BLaER1 (cell line): ENCODE measurements around the gene TRIM10.
"Not testable (repeated sequence)": the region's sequence is repeated elsewhere in the genome, so short reads cannot be mapped to it uniquely, and the experiment has no call there.

Experiments used
- H3K27ac ChIP-seq: shearing (Covaris generic); formaldehyde crosslinking; 2 replicates; pipeline ENCODE4 v1.8.1; 2022
- H3K27me3 ChIP-seq: shearing (Covaris generic); formaldehyde crosslinking; 2 replicates; pipeline ENCODE4 v1.8.1; 2022
- H3K36me3 ChIP-seq: shearing (Covaris generic); formaldehyde crosslinking; 2 replicates; pipeline ENCODE4 v1.8.1; 2022
- H3K4me1 ChIP-seq: shearing (Covaris generic); formaldehyde crosslinking; 2 replicates; pipeline ENCODE4 v1.8.1; 2022
- H3K4me2 ChIP-seq: shearing (Covaris generic); formaldehyde crosslinking; 2 replicates; pipeline ENCODE4 v1.8.1; 2022
- H3K4me3 ChIP-seq: shearing (Covaris generic); formaldehyde crosslinking; 2 replicates; pipeline ENCODE4 v1.8.1; 2022
- H3K9ac ChIP-seq: shearing (Covaris generic); formaldehyde crosslinking; 2 replicates; pipeline ENCODE4 v1.8.1; 2022
- H3K9me3 ChIP-seq: shearing (Covaris generic); formaldehyde crosslinking; 2 replicates; pipeline ENCODE4 v1.8.1; 2022
- H4K20me1 ChIP-seq: shearing (Covaris generic); formaldehyde crosslinking; 2 replicates; pipeline ENCODE4 v1.8.1; 2022
- Cebpa-rat ChIP-seq: shearing (Covaris generic); IDR thresholded peaks from 2 replicates; pipeline ENCODE4 v1.8.1; 2022

TRIM10 gene

DNA sequence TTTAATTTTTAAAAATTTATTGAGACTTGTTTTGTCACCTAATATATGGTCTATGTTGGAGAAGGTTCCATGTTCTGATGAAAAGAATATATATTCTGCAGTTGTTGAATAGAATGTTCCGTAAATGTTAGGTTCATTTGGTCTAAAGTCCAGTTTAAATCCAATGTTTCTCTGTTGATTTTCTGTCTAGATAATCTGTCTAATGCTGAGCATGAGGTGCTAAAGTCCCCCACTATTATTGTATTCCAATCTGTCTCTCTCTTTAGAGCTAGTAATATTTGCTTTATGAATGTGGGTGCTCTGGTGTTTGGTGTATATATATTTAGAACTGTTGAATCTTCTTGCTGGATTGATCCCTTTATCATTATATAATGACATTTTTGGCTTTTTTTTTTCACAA, 17.8 kb upstream of the TRIM10 start:
- Histone ChIP-seq H3K27me3 (no peaks in the 10 kb centered on the region), H3K9ac (no peak overlapping the region), H3K4me2 (no peak overlapping the region), H3K36me3 (peaks cover 13% of the 10 kb centered on the region; the same call in 1 of the 2 replicates), H3K27ac (no peak overlapping the region), H3K4me3 (no peak overlapping the region), H3K4me1 (no peaks in the 10 kb centered on the region), H4K20me1 (no peaks in the 10 kb centered on the region), H3K9me3 (peaks cover 28% of the 10 kb centered on the region)
- TF ChIP-seq Cebpa-rat: no peak

DNA sequence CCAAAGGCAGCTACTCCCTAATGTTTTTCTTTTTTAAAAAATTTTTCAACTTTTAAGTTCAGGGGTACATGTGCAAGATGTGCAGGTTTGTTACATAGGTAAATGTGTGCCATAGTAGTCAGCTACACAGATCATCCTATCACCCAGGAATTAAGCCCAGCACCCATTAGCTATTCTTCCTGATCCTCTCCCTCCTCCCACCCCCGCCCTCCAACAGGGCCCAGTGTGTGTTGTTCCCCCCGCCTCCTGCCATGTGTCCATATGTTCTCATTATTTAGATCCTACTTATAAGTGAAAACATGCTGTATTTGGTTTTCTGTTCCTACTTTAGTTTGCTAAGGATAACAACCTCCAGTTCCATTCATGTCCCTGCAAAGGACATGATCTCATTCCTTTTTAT, 14.8 kb upstream of the TRIM10 start:
- Histone ChIP-seq H3K27ac (no peak overlapping the region), H3K36me3 (no peaks in the 10 kb centered on the region), H3K4me2 (no peak overlapping the region), H3K9ac (no peak overlapping the region), H4K20me1 (no peaks in the 10 kb centered on the region), H3K9me3 (peaks cover 15% of the 10 kb centered on the region), H3K4me3 (no peak overlapping the region), H3K4me1 (no peaks in the 10 kb centered on the region), H3K27me3 (peaks cover 19% of the 10 kb centered on the region)
- no peak for TF ChIP-seq Cebpa-rat

DNA sequence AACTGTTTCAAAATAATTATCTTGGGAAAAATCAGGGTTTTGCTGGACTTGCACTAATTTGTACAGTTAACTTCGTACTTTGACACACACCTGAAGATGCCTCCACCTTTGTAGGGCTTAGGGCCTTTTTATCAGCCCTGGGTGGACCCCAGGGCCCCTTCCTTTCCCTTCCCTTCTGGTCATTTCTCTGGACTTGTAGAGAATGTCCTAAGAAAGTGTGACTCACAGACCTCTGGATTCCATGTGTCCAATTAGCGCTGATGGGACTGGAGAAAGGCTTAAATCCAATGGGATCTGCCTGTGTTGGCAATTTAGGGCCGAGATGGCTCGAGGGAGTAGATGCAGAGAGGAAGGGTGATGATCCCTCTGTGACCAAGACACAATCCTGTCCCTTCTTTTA, 11.7 kb upstream of the TRIM10 start:
- peaks cover 19% of the 10 kb centered on the region for H3K27me3 ChIP-seq
- H3K4me3 ChIP-seq: no peak overlapping the region
- H3K4me1 ChIP-seq: no peaks in the 10 kb centered on the region
- no peaks in the 10 kb centered on the region for H3K36me3 ChIP-seq
- H3K9ac ChIP-seq: no peak overlapping the region
- no peak overlapping the region for H3K4me2 ChIP-seq
- no peak overlapping the region for H3K27ac ChIP-seq
- no peak for TF ChIP-seq Cebpa-rat
- no peaks in the 10 kb centered on the region for H3K9me3 ChIP-seq
- no peaks in the 10 kb centered on the region for H4K20me1 ChIP-seq

DNA sequence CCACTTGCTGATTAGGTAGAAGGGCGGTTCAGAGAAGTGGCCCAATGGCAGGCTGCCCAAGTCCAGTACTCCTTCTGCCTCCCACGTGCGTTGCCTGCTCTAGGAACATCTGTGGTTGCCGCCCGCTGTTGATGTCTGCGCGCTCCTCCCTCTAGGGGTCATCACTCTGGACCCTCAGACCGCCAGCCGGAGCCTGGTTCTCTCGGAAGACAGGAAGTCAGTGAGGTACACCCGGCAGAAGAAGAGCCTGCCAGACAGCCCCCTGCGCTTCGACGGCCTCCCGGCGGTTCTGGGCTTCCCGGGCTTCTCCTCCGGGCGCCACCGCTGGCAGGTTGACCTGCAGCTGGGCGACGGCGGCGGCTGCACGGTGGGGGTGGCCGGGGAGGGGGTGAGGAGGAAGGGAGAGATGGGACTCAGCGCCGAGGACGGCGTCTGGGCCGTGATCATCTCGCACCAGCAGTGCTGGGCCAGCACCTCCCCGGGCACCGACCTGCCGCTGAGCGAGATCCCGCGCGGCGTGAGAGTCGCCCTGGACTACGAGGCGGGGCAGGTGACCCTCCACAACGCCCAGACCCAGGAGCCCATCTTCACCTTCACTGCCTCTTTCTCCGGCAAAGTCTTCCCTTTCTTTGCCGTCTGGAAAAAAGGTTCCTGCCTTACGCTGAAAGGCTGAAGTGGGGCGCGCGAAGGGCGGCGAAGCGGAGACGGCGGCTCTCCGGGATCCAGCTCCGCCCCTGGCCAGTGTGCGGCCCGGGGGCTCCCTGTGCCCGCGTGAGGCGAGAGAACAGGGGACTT, 10.9 kb upstream of the TRIM10 start:
- Histone ChIP-seq H3K4me2 (peak overlapping the region; percentile 52), H3K9ac (no peak overlapping the region), H3K27ac (no peak overlapping the region), H3K4me1 (no peaks in the 10 kb centered on the region), H3K36me3 (no peaks in the 10 kb centered on the region), H4K20me1 (no peaks in the 10 kb centered on the region), H3K27me3 (peaks cover 19% of the 10 kb centered on the region), H3K4me3 (no peak overlapping the region), H3K9me3 (no peaks in the 10 kb centered on the region)
- no peak for TF ChIP-seq Cebpa-rat

DNA sequence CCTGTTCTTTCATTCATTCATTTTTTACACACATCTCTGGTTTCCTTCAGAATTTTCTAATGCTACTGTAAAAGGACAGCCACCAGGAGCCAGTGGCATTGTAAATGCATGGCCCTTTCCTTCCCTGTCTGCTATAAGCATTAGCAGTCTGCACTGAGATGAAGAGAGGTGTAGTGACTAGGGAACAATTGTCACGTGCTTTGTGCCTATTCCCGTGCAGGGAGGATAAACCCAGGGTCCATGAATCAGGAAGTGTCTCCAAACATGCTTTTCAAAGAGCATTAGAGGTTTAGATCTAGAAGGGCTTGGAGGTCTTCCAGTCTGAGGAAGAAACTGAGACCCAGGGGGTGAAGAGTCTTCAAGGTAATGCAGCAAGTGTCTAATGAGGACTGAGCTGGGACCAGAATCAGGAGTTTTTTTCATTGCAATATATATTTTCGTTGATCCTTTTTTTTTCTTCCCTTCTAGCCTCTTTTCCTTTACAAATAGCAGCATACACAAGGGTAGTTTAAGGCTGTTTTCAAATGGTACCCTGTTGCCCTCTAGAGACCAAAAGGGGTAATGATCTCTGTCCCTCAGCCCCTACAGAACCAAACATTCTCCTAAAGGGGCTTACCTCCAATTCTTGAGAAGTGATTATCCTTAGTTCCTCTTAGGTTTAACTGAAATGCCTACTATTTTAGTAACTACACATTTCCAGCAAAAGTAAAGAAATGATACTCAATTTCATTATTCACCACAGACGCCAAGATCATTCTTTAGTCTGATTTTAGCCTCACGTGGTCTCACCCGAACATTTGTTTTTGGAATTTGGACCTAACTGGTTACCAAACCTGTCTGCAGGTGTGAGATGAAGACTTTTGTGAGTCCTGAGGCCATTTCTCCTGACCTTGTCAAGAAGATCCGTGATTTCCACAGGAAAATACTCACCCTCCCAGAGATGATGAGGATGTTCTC, 8.9 kb upstream of the TRIM10 start:
- H4K20me1 ChIP-seq: no peaks in the 10 kb centered on the region
- H3K27ac ChIP-seq: no peak overlapping the region
- no peak overlapping the region for H3K4me2 ChIP-seq
- no peaks in the 10 kb centered on the region for H3K4me1 ChIP-seq
- H3K36me3 ChIP-seq: no peaks in the 10 kb centered on the region
- H3K4me3 ChIP-seq: no peak overlapping the region
- no peak for TF ChIP-seq Cebpa-rat
- peaks cover 19% of the 10 kb centered on the region for H3K27me3 ChIP-seq
- no peak overlapping the region for H3K9ac ChIP-seq
- H3K9me3 ChIP-seq: no peaks in the 10 kb centered on the region

DNA sequence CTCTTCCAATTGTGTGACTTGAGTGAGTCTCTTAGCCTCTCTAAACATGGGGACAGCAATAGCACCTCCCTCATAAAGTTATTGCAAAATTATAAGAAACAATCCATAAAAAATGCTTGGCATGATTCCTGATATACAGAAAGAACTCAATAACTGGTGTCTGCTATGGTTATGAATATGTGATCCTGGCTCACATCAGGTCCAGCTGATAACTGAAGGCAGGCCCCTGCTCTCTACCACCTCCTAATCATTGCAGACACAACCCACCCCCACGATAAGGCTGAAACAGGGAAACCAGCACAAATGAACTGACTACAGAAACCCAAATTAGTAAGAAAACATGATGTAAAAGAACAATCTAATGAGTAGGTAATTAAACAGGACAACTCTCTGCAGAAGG, 7.7 kb upstream of the TRIM10 start:
- Histone ChIP-seq H3K9ac (no peak overlapping the region), H3K27me3 (peaks cover 19% of the 10 kb centered on the region), H3K4me1 (no peaks in the 10 kb centered on the region; the same call in 1 of the 2 replicates), H3K36me3 (no peaks in the 10 kb centered on the region), H3K9me3 (no peaks in the 10 kb centered on the region), H3K27ac (no peak overlapping the region), H4K20me1 (no peaks in the 10 kb centered on the region), H3K4me3 (no peak overlapping the region), H3K4me2 (no peak overlapping the region)
- no peak for TF ChIP-seq Cebpa-rat

DNA sequence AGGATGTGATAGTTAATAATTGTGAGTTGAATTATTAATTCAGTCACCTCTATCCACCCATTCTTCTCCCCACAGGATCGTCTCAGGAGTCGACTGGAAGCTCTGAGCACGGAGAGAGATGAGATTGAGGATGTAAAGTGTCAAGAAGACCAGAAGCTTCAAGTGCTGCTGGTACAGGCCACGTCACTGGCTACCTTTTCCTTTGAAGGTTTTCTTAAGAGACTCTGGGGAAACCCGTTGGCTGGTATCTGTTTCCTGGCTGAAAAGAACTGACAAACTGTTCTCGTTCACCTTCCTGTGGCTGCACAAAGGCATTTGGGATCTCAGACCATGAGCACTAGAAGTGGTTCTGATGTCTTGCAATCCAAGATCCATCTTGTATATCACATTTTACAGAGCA, 6.1 kb upstream of the TRIM10 start:
- Histone ChIP-seq H4K20me1 (no peaks in the 10 kb centered on the region), H3K9me3 (no peaks in the 10 kb centered on the region), H3K27ac (no peak overlapping the region), H3K27me3 (peaks cover 10% of the 10 kb centered on the region), H3K36me3 (no peaks in the 10 kb centered on the region), H3K4me3 (no peak overlapping the region), H3K4me1 (peaks cover 8% of the 10 kb centered on the region), H3K4me2 (no peak overlapping the region), H3K9ac (no peak overlapping the region)
- no peak for TF ChIP-seq Cebpa-rat

DNA sequence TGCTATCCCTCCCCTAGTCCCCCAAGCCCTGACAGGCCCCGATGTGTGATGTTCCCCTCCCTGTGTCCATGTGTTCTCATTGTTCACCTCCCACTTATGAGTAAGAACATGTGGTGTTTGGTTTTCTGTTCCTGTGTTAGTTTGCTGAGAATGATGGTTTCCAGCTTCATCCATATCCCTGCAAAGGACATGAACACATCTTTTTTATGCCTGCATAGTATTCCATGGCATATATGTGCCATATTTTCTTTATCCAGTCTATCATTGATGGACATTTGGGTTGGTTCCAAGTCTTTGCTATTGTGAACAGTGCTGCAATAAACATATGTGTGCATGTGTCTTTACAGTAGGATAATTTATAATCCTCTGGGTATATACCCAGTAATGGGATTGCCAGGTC, 4.2 kb upstream of the TRIM10 start:
- H3K27me3 ChIP-seq, H3K4me1 ChIP-seq, H3K9ac ChIP-seq, H3K4me3 ChIP-seq, H4K20me1 ChIP-seq, H3K4me2 ChIP-seq, H3K27ac ChIP-seq, H3K36me3 ChIP-seq, H3K9me3 ChIP-seq: not testable (repeated sequence)

DNA sequence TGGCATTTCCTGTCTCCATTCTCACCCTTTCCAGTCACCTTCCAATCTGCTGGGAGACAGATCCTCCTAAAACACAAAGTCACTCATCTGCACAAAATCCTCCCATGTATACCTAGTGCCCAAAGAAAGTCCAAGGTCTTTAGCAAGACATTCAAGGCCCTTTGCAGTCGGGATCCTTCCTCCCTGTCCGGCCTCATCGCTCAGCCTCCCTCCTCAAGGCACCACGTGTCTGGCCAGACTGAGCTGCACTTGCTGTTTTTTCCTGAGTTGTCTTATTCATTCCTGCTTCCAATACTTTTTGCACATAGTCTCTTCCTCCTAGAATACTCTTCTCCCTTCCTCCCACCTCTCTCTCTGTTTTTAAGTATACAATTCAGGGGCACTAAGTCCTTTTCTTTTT, 3.7 kb upstream of the TRIM10 start:
- no peaks in the 10 kb centered on the region for H3K27me3 ChIP-seq
- H3K4me1 ChIP-seq: peaks cover 8% of the 10 kb centered on the region
- no peaks in the 10 kb centered on the region for H4K20me1 ChIP-seq
- H3K4me2 ChIP-seq: no peak overlapping the region
- no peaks in the 10 kb centered on the region for H3K9me3 ChIP-seq
- H3K36me3 ChIP-seq: no peaks in the 10 kb centered on the region
- no peak for TF ChIP-seq Cebpa-rat
- no peak overlapping the region for H3K4me3 ChIP-seq
- H3K9ac ChIP-seq: no peak overlapping the region
- no peak overlapping the region for H3K27ac ChIP-seq
